HepG2 (cell line): ENCODE measurements around the gene ACSL1.

ENCODE experiments used
- DPF2 ChIP-seq: sonication (generic); formaldehyde crosslinking; IDR thresholded peaks from 2 replicates; pipeline ENCODE4 v1.4.0; 2020; ENCODE audit warnings: mild to moderate bottlenecking, low read depth, missing genetic modification reagents, borderline replicate concordance
- ELK4 ChIP-seq: sonication (generic); formaldehyde crosslinking; IDR thresholded peaks from 2 replicates; pipeline ENCODE4 v1.9.0; 2021; ENCODE audit warnings: missing genetic modification reagents, borderline replicate concordance
- MYC ChIP-seq: sonication (generic); formaldehyde crosslinking; IDR thresholded peaks from 2 replicates; pipeline ENCODE4 v1.9.0; 2021; ENCODE audit warnings: missing genetic modification reagents, borderline replicate concordance
- PRPF4 ChIP-seq: fragments of 200-400 bp; formaldehyde crosslinking; IDR thresholded peaks from 2 replicates; pipeline ENCODE4 v1.6.1; 2016; ENCODE audit warnings: low read length, low read depth; ENCODE audit not compliant: poor library complexity, severe bottlenecking
- RELA ChIP-seq: sonication (generic); formaldehyde crosslinking; IDR thresholded peaks from 2 replicates; pipeline ENCODE4 v1.4.0; 2020; ENCODE audit warnings: missing genetic modification reagents
- ZBTB21 ChIP-seq: sonication (generic); formaldehyde crosslinking; IDR thresholded peaks from 2 replicates; pipeline ENCODE4 v1.4.0; 2020; ENCODE audit warnings: missing genetic modification reagents
- ZNF589 ChIP-seq: sonication (generic); formaldehyde crosslinking; conservative IDR thresholded peaks from 2 replicates; pipeline ENCODE4 v1.8.0; 2022; ENCODE audit warnings: mild to moderate bottlenecking, moderate library complexity, missing genetic modification reagents

DNA sequence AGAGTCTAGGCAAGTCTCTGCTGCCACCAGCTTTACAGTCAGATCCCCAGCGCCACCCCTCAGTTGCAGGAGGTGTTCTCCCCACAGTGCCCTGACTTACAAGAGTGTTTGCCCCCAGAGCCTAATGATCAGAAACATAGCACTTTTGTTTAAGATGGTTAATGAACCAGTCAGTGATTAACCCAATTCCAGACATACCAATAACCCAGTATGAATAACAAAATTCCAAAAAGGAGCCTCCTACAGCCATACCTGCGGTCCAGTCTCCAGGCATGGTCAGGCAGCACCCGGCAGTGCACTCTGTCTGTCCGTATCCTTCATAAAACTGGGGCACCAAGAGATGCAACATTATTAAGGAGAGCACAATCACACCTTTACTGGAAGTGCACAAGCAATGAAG is 61.2 kb downstream of the ACSL1 start:
- no peak for TF ChIP-seq MYC (CRISPR knock-in tag)
- TF ChIP-seq ELK4 (CRISPR knock-in tag) = no peak
- no peak for TF ChIP-seq ZBTB21 (CRISPR knock-in tag)
- TF ChIP-seq DPF2 (CRISPR knock-in tag) = no peak
- TF ChIP-seq RELA (CRISPR knock-in tag) = no peak
- no peak for TF ChIP-seq ZNF589
- TF ChIP-seq PRPF4 = no peak
